SK-N-SH (cell line): ENCODE results near the gene PABPN1. TPM values are rescaled to one million over a fixed set of nuclear protein-coding genes. Genes with fewer than 3 reads are reported as not detected.
A peak's percentile ranks its signal among the peaks of the same experiment; 100 is the strongest.

Experiments used
- CTCF ChIA-PET: fragments of 300-600, 350-600 bp; formaldehyde crosslinking; extraction: SDS; loops from one replicate; lab custom pipeline; 2021; lab: Yijun Ruan, JAX
- POLR2A ChIA-PET: fragments of 350-600 bp; sonication (Branson Sonifier 250); formaldehyde crosslinking; extraction: SDS; loops from one replicate; lab custom pipeline; 2020; ENCODE audit warnings: antibody characterized with exemption, inconsistent platforms; lab: Yijun Ruan, JAX
- DNase-seq: peaks from one replicate; pipeline ENCODE4 v3.0.0; 2012
- H2AFZ ChIP-seq: fragments of 200-600 bp; sonication (generic); 2 replicates; pipeline ENCODE4 v1.8.1; 2016; ENCODE audit warnings: antibody characterized with exemption, mild to moderate bottlenecking, low read depth
- H3F3A ChIP-seq: fragments of 200-600 bp; sonication (generic); replicated peaks from 2 replicates; pipeline ENCODE3; 2016; ENCODE audit warnings: antibody characterized with exemption, mild to moderate bottlenecking; ENCODE audit not compliant: insufficient read depth
- H3K27ac ChIP-seq, 2 experiments: fragments of 200-500 bp in 1 of 2; fragments of 200-600 bp in 1 of 2; sonication (Bioruptor generic) in 1 of 2; sonication (generic), shearing (Covaris generic) in 1 of 2; 2 replicates each; pipeline versions ENCODE4 v1.5.1 to v1.6.1; 2014 to 2016; ENCODE audit warnings: low read depth in 2 of 2, inconsistent platforms in 1 of 2, low read length in 1 of 2, mild to moderate bottlenecking in 1 of 2, mixed read lengths in 1 of 2
- H3K27me3 ChIP-seq: fragments of 200-600 bp; sonication (generic), shearing (Covaris generic); 2 replicates; pipeline ENCODE4 v1.6.1; 2016; ENCODE audit warnings: mixed run types; ENCODE audit not compliant: insufficient read depth
- H3K36me3 ChIP-seq, 2 experiments: fragments of 200-500 bp in 1 of 2; fragments of 200-600 bp in 1 of 2; sonication (Bioruptor generic) in 1 of 2; sonication (generic) in 1 of 2; replicated peaks in 1 of 2; 2 replicates each; pipeline versions ENCODE3 to v1.5.1; 2014 to 2016; ENCODE audit warnings: low read length in 1 of 2, mild to moderate bottlenecking in 1 of 2; ENCODE audit not compliant: insufficient read depth in 2 of 2, control insufficient read depth in 1 of 2
- H3K4me1 ChIP-seq, 2 experiments: fragments of 200-500 bp in 1 of 2; fragments of 200-600 bp in 1 of 2; sonication (Bioruptor generic) in 1 of 2; sonication (generic), shearing (Covaris generic) in 1 of 2; 2 replicates each; pipeline versions ENCODE4 v1.5.1 to v1.6.1; 2014 to 2016; ENCODE audit warnings: low read depth in 1 of 2, low read length in 1 of 2, mixed run types in 1 of 2; ENCODE audit not compliant: insufficient read depth in 2 of 2, control insufficient read depth in 1 of 2
- H3K4me2 ChIP-seq: fragments of 200-600 bp; sonication (generic), shearing (Covaris generic); 2 replicates; pipeline ENCODE4 v1.6.1; 2017; ENCODE audit warnings: mixed run types
- H3K4me3 ChIP-seq, 2 experiments: fragments of 200-500 bp in 1 of 2; fragments of 200-600 bp in 1 of 2; sonication (Bioruptor generic) in 1 of 2; sonication (generic), shearing (Covaris generic) in 1 of 2; 2 replicates each; pipeline versions ENCODE4 v1.5.1 to v1.8.1; 2014 to 2016; ENCODE audit warnings: low read depth in 2 of 2, inconsistent platforms in 1 of 2, low read length in 1 of 2, mild to moderate bottlenecking in 1 of 2, mixed read lengths in 1 of 2, moderate library complexity in 1 of 2
- H3K79me2 ChIP-seq: fragments of 200-600 bp; sonication (generic); 2 replicates; pipeline ENCODE4 v1.8.1; 2017; ENCODE audit warnings: mild to moderate bottlenecking; ENCODE audit not compliant: insufficient read depth
- H3K9ac ChIP-seq: fragments of 200-600 bp; sonication (generic); 2 replicates; pipeline ENCODE4 v1.6.1; 2017; ENCODE audit warnings: mixed run types
- H3K9me2 ChIP-seq: fragments of 200-600 bp; sonication (generic); 2 replicates; pipeline ENCODE4 v1.6.1; 2017; ENCODE audit warnings: mixed run types
- H3K9me3 ChIP-seq: fragments of 200-600 bp; sonication (generic); 2 replicates; pipeline ENCODE4 v1.6.1; 2017; ENCODE audit warnings: mixed run types, mild to moderate bottlenecking, moderate library complexity
- H4K20me1 ChIP-seq: fragments of 200-600 bp; sonication (generic); 2 replicates; pipeline ENCODE4 v1.6.1; 2017; ENCODE audit warnings: mild to moderate bottlenecking, mixed run types; ENCODE audit not compliant: insufficient read depth
- CHD2 ChIP-seq: fragments of 150-350 bp; IDR thresholded peaks from 2 replicates; pipeline ENCODE4 v1.6.1; 2018; ENCODE audit warnings: low read length; ENCODE audit not compliant: partially characterized antibody
- GABPA ChIP-seq: IDR thresholded peaks from 2 replicates; pipeline ENCODE4 v1.4.0; 2012; ENCODE audit warnings: low read depth, mild to moderate bottlenecking
- IRF3 ChIP-seq: fragments of 150-350 bp; IDR thresholded peaks from 2 replicates; pipeline ENCODE4 v1.6.1; 2016; ENCODE audit warnings: mild to moderate bottlenecking, low read depth, low read length
- JUND ChIP-seq: IDR thresholded peaks from 2 replicates; pipeline ENCODE4 v1.4.0; 2012
- MEF2A ChIP-seq: IDR thresholded peaks from 2 replicates; pipeline ENCODE4 v1.4.0; 2012; ENCODE audit warnings: low read depth, borderline replicate concordance
- NFIC ChIP-seq: IDR thresholded peaks from 2 replicates; pipeline ENCODE4 v1.4.0; 2012; ENCODE audit warnings: borderline replicate concordance
- RAD21 ChIP-seq: IDR thresholded peaks from 2 replicates; pipeline ENCODE4 v1.6.1; 2012; ENCODE audit warnings: mild to moderate bottlenecking, low read length
- RCOR1 ChIP-seq: fragments of 150-350 bp; IDR thresholded peaks from 2 replicates; pipeline ENCODE4 v1.6.1; 2017; ENCODE audit warnings: antibody characterized with exemption, low read length
- REST ChIP-seq: IDR thresholded peaks from 2 replicates; pipeline ENCODE4 v1.6.1; 2012; ENCODE audit warnings: mild to moderate bottlenecking, low read depth, low read length, moderate library complexity
- RFX5 ChIP-seq: IDR thresholded peaks from 2 replicates; pipeline ENCODE4 v1.6.1; 2012; ENCODE audit warnings: mild to moderate bottlenecking, improper control_type of control experiment, low read length
- SMC3 ChIP-seq: IDR thresholded peaks from 2 replicates; pipeline ENCODE4 v1.6.1; 2012; ENCODE audit warnings: low read depth, low read length, improper control_type of control experiment
- YY1 ChIP-seq: IDR thresholded peaks from 2 replicates; pipeline ENCODE4 v1.4.0; 2012; ENCODE audit warnings: low read depth, mild to moderate bottlenecking
- WGBS: methylation state at CpG from one replicate; pipeline ENCODE4 v1.1.6; 2017; ENCODE audit warnings: low lambda C conversion rate; 5-methylcytosine and 5-hydroxymethylcytosine counted together
- polyA plus RNA-seq, 3 experiments: library from polyadenylated mRNA; depleted of rRNA; stranded (reverse); fragments of >200 nt; gene quantifications; 2 replicates each; pipeline ENCODE4 v1.2.3, GENCODE V29; 2012
- TF ChIP-seq, protein P1 (sequence below): fragments of 150-350 bp; IDR thresholded peaks from 2 replicates; pipeline ENCODE4 v1.6.1; 2017; ENCODE audit warnings: antibody characterized with exemption, low read length, low read depth, borderline replicate concordance
- TF ChIP-seq, protein P2 (sequence below): IDR thresholded peaks from 2 replicates; pipeline ENCODE4 v1.4.0; 2012; ENCODE audit warnings: low read depth, borderline replicate concordance
- TF ChIP-seq, protein P3 (sequence below): IDR thresholded peaks from 2 replicates; pipeline ENCODE4; 2012

The PABPN1 gene
- polyA plus RNA-seq, 1 of the 3 experiments (the other 2 are of a cell fraction) = 266 TPM

- no peak overlapping the region for H3K27ac ChIP-seq
- H3F3A ChIP-seq = peaks cover under 1% of the 10 kb centered on the region
- peaks cover 23% of the 10 kb centered on the region; the same call in 1 of the 2 replicates for H3K79me2 ChIP-seq
- no peaks in the 10 kb centered on the region for H4K20me1 ChIP-seq
- TF ChIP-seq CHD2 (no peak), IRF3 (no peak), RFX5 (no peak), RCOR1 (no peak), JUND (no peak), SMC3 (no peak), NFIC (no peak), RAD21 (no peak), YY1 (no peak)
- TF ChIP-seq, protein P1, sequence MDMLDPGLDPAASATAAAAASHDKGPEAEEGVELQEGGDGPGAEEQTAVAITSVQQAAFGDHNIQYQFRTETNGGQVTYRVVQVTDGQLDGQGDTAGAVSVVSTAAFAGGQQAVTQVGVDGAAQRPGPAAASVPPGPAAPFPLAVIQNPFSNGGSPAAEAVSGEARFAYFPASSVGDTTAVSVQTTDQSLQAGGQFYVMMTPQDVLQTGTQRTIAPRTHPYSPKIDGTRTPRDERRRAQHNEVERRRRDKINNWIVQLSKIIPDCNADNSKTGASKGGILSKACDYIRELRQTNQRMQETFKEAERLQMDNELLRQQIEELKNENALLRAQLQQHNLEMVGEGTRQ = no peak
- H3K9me2 ChIP-seq = no peaks in the 10 kb centered on the region
- H3K4me2 ChIP-seq = no peak overlapping the region
- peaks cover 7 to 8% of the 10 kb centered on the region in 2 experiments; a peak in 3 of 4 replicates for H3K4me1 ChIP-seq
- POLR2A ChIA-PET = no interaction called here
- H3K36me3 ChIP-seq = no peaks in the 10 kb centered on the region
- H3K9me3 ChIP-seq = no peaks in the 10 kb centered on the region
- no peak overlapping the region for H3K9ac ChIP-seq
- no peak overlapping the region for H2AFZ ChIP-seq
- no peak for DNase-seq
- H3K4me3 ChIP-seq = no peak overlapping the region
- CTCF ChIA-PET = interaction anchor here (1.0 to 2.6 kb wide), 5 partner anchors 11 to 279 kb away, joined by 4 to 14 read pairs (median 9); no protein-coding TSS in a partner anchor
- WGBS = 87% methylated on average over 6 of the region's 6 CpGs
- H3K27me3 ChIP-seq = no peaks in the 10 kb centered on the region
Observed at GRCh38 chr14:23281247-23281646, 40.0 kb upstream of the PABPN1 start.

GRCh38 chr14:23284654-23285529 lies 36.4 kb upstream of the PABPN1 start:
- Histone ChIP-seq H3K4me1 (peaks cover 8 to 10% of the 10 kb centered on the region in 2 experiments; a peak in 3 of 4 replicates), H2AFZ (peak overlapping the region; percentile 97), H3K79me2 (peaks cover 20% of the 10 kb centered on the region; the same call in 1 of the 2 replicates), H3K4me3 (peak overlapping the region; percentile 89), H3K9me3 (no peaks in the 10 kb centered on the region), H3K27me3 (no peaks in the 10 kb centered on the region), H3K36me3 (no peaks in the 10 kb centered on the region), H3K9me2 (no peaks in the 10 kb centered on the region), H4K20me1 (no peaks in the 10 kb centered on the region), H3K4me2 (peak overlapping the region; percentile 96), H3K27ac (peak overlapping the region in 1 of 2 experiments; percentile 30; a peak in 2 of 4 replicates), H3F3A (peaks cover 10% of the 10 kb centered on the region), H3K9ac (peak overlapping the region; percentile 81)
- ChIA-PET POLR2A (interaction anchor here (2.1 to 2.2 kb wide), 2 partner anchors 36 to 190 kb away, joined by 9 to 13 read pairs; partner anchors contain the start of genes ACIN1, C14orf119 and PABPN1), CTCF (interaction anchor here (1.4 kb wide), 1 partner anchor 9 kb away, joined by 5 read pairs; no protein-coding TSS in a partner anchor)
- TF ChIP-seq MEF2A (no peak), GABPA (no peak), REST (no peak)
- TF ChIP-seq, protein P2, sequence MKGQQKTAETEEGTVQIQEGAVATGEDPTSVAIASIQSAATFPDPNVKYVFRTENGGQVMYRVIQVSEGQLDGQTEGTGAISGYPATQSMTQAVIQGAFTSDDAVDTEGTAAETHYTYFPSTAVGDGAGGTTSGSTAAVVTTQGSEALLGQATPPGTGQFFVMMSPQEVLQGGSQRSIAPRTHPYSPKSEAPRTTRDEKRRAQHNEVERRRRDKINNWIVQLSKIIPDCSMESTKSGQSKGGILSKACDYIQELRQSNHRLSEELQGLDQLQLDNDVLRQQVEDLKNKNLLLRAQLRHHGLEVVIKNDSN = no peak
- TF ChIP-seq, protein P3, sequence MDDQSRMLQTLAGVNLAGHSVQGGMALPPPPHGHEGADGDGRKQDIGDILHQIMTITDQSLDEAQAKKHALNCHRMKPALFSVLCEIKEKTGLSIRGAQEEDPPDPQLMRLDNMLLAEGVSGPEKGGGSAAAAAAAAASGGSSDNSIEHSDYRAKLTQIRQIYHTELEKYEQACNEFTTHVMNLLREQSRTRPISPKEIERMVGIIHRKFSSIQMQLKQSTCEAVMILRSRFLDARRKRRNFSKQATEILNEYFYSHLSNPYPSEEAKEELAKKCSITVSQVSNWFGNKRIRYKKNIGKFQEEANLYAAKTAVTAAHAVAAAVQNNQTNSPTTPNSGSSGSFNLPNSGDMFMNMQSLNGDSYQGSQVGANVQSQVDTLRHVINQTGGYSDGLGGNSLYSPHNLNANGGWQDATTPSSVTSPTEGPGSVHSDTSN = no peak
- WGBS = 45% methylated on average over 9 of the region's 9 CpGs
- no peak for DNase-seq
